ENCODE results near the gene KCNN4.

Gene KCNN4

DNA sequence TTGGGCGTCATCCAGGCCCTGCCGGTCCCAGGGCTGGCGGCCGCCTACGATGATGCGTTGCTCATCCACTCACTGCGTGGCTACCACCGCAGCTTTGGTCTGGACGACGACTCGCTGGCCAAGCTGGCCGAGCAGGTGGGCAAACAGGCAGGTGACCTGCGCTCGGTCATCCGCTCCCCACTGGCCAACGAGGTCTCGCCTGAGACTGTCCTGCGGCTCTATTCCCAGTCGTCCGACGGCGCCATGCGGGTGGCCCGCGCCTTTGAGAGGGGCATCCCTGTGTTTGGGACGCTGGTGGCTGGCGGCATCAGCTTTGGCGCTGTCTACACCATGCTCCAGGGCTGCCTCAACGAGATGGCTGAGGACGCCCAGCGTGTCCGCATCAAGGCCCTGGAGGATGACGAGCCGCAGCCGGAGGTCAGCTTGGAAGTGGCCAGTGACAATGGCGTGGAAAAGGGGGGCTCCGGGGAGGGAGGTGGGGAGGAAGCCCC, 61.4 kb downstream of the KCNN4 start:
- no peak overlapping the region for H3K4me2 ChIP-seq (ENCODE audit: low read length)
- no peak overlapping the region for H3K9ac ChIP-seq
- no peak overlapping the region for H2AFZ ChIP-seq
- no peaks in the 10 kb centered on the region for H3K4me1 ChIP-seq
- no peaks in the 10 kb centered on the region for H3K27me3 ChIP-seq (ENCODE audit: control insufficient read depth, insufficient read depth, low read length)
- no peaks in the 10 kb centered on the region for H3K79me2 ChIP-seq
- H3K36me3 ChIP-seq (ENCODE audit: control insufficient read depth, insufficient read depth, low read length): no peaks in the 10 kb centered on the region
- no peak overlapping the region for H3K4me3 ChIP-seq (ENCODE audit: low read depth, low read length)
- no peak overlapping the region for H3K27ac ChIP-seq
- TF ChIP-seq, protein P1, sequence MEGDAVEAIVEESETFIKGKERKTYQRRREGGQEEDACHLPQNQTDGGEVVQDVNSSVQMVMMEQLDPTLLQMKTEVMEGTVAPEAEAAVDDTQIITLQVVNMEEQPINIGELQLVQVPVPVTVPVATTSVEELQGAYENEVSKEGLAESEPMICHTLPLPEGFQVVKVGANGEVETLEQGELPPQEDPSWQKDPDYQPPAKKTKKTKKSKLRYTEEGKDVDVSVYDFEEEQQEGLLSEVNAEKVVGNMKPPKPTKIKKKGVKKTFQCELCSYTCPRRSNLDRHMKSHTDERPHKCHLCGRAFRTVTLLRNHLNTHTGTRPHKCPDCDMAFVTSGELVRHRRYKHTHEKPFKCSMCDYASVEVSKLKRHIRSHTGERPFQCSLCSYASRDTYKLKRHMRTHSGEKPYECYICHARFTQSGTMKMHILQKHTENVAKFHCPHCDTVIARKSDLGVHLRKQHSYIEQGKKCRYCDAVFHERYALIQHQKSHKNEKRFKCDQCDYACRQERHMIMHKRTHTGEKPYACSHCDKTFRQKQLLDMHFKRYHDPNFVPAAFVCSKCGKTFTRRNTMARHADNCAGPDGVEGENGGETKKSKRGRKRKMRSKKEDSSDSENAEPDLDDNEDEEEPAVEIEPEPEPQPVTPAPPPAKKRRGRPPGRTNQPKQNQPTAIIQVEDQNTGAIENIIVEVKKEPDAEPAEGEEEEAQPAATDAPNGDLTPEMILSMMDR (IDR thresholded peaks at IDR 0.05): no peak
- H3K9me3 ChIP-seq (ENCODE audit: control insufficient read depth, low read length): no peaks in the 10 kb centered on the region

- H3K9ac ChIP-seq: no peak overlapping the region
- no peaks in the 10 kb centered on the region for H3K79me2 ChIP-seq
Observed at GRCh38 chr19:43718627-43719377, 62.0 kb downstream of the KCNN4 start.

More at GRCh38 chr19:43718627-43719377, 62.0 kb downstream of the KCNN4 start:
- TF ChIP-seq, protein P1 (IDR thresholded peaks at IDR 0.05): no peak
- H2AFZ ChIP-seq: no peak overlapping the region
- no peak overlapping the region for H3K4me2 ChIP-seq (ENCODE audit: low read length)
- no peak overlapping the region for H3K4me3 ChIP-seq (ENCODE audit: low read depth, low read length)
- H3K27me3 ChIP-seq (ENCODE audit: control insufficient read depth, insufficient read depth, low read length): no peaks in the 10 kb centered on the region
- no peaks in the 10 kb centered on the region for H3K36me3 ChIP-seq (ENCODE audit: control insufficient read depth, insufficient read depth, low read length)
- no peaks in the 10 kb centered on the region for H3K4me1 ChIP-seq
- H3K9me3 ChIP-seq (ENCODE audit: control insufficient read depth, low read length): no peaks in the 10 kb centered on the region
- H3K27ac ChIP-seq: no peak overlapping the region

Measured in parathyroid adenoma (tissue), 2 donors.